ENCODE measurements around the gene HIGD1C. TPM values are rescaled to one million over a fixed set of nuclear protein-coding genes. Genes with fewer than 3 reads are reported as not detected.
"Not testable (repeated sequence)": the region's sequence is repeated elsewhere in the genome, so short reads cannot be mapped to it uniquely, and the experiment has no call there.

Gene HIGD1C
- total and polyA plus RNA-seq, 2 experiments from 2014 or later = not detected

DNA sequence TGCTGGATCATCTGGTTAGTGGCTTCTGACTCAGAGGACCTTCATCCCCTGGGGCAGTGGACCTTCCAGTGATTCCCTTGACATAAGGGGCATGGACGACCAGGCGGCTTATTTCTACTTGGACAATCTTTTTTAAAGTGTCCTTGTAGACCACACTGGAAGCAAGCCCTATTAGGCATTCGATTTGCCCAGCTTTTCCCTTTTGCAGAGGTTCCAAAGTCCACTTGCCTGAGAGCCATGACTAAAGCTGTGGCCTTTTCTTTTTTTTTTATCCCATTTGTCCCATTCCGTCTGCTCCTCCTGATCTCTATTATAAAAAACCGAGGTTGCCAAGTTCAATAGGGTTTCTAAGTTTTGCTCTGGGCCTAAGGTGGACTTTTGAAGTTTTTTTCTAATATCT, 43.9 kb upstream of the HIGD1C start:
- H2AFZ ChIP-seq; H3K27me3 Mint-ChIP-seq (ENCODE audit: insufficient read depth, low read depth, poor library complexity); H3K4me2 ChIP-seq; H3K27ac Mint-ChIP-seq; H3K4me1 ChIP-seq (ENCODE audit: insufficient read depth); H3K4me3 Mint-ChIP-seq; H3K79me2 ChIP-seq (replicated peaks; ENCODE audit: insufficient read depth); DNase-seq (ENCODE audit: low spot score); H3K27ac ChIP-seq (ENCODE audit: low read depth); H3K9me2 ChIP-seq (ENCODE audit: insufficient read depth); H4K20me1 ChIP-seq (replicated peaks; ENCODE audit: insufficient read depth); H3K27me3 ChIP-seq (ENCODE audit: insufficient read depth); H3K4me1 Mint-ChIP-seq; ATAC-seq; H3K4me3 ChIP-seq; H3K36me3 ChIP-seq (ENCODE audit: insufficient read depth); H3F3A ChIP-seq (replicated peaks; ENCODE audit: low read depth): not testable (repeated sequence)
- peaks cover 23% of the 10 kb centered on the region for H3K36me3 Mint-ChIP-seq (ENCODE audit: low read depth)
- peaks cover 32% of the 10 kb centered on the region for H3K9me3 Mint-ChIP-seq

DNA sequence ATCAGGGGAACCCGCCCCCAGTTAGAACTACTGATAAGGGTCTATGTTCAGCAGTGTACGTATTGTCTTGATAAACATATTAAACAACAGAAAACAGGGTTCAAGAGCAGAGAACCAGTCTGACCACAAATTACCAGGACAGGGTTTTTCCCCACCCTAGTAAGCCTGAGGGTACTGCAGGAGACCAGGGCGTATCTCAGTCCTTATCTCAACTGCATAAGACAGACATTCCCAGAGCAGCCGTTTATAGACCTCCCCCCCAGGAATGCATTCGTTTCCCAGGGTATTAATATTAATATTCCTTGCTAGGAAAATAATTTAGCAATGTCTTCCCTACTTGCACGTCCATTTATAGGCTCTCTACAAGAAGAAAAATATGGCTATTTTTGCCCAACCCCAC, 40.0 kb upstream of the HIGD1C start:
- H3F3A ChIP-seq (replicated peaks; ENCODE audit: low read depth); H3K27me3 ChIP-seq (ENCODE audit: insufficient read depth); DNase-seq (ENCODE audit: low spot score); H3K4me3 ChIP-seq; H3K27ac ChIP-seq (ENCODE audit: low read depth); H4K20me1 ChIP-seq (replicated peaks; ENCODE audit: insufficient read depth); H3K4me1 Mint-ChIP-seq; ATAC-seq; H3K79me2 ChIP-seq (replicated peaks; ENCODE audit: insufficient read depth); H3K4me1 ChIP-seq (ENCODE audit: insufficient read depth); H3K27ac Mint-ChIP-seq; H3K4me2 ChIP-seq; H2AFZ ChIP-seq; H3K9me2 ChIP-seq (ENCODE audit: insufficient read depth); H3K27me3 Mint-ChIP-seq (ENCODE audit: insufficient read depth, low read depth, poor library complexity); H3K4me3 Mint-ChIP-seq: not testable (repeated sequence)
- Mint-ChIP-seq H3K36me3 (ENCODE audit: low read depth) (peaks cover 56% of the 10 kb centered on the region), H3K9me3 (peaks cover 66% of the 10 kb centered on the region)
- H3K36me3 ChIP-seq (ENCODE audit: insufficient read depth) = peaks cover 12% of the 10 kb centered on the region; the same call in 1 of the 2 replicates

DNA sequence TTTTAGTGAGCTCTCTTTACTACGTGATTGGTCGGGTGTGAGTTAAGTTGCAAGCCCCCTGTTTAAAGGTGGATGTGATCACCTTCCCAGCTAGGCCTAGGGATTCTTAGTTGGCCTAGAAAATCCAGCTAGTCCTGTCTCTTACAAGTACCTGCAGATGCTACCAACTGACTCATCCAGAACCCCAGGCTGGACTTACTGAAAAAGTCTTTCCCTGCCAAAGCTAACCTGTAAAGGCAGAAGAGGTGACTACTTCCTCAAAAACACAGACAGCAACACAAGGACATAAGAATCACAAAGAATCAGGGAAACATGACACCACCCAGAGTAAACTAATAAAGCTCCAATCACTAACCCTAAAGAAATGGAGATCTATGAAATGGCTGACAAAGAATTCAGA, 39.1 kb upstream of the HIGD1C start:
- DNase-seq (ENCODE audit: low spot score) = no peak
- no peak overlapping the region for H3K27ac ChIP-seq (ENCODE audit: low read depth)
- H3K4me1 ChIP-seq (ENCODE audit: insufficient read depth) = peaks cover 9% of the 10 kb centered on the region; the same call in 1 of the 2 replicates
- TF ChIP-seq EZH2 (IDR thresholded peaks at IDR 0.05; ENCODE audit: low read depth, unreplicated experiment) (no peak), CREB1 (CRISPR knock-in tag; IDR thresholded peaks at IDR 0.05; ENCODE audit: low read depth) (no peak)
- TF ChIP-seq, protein P1, sequence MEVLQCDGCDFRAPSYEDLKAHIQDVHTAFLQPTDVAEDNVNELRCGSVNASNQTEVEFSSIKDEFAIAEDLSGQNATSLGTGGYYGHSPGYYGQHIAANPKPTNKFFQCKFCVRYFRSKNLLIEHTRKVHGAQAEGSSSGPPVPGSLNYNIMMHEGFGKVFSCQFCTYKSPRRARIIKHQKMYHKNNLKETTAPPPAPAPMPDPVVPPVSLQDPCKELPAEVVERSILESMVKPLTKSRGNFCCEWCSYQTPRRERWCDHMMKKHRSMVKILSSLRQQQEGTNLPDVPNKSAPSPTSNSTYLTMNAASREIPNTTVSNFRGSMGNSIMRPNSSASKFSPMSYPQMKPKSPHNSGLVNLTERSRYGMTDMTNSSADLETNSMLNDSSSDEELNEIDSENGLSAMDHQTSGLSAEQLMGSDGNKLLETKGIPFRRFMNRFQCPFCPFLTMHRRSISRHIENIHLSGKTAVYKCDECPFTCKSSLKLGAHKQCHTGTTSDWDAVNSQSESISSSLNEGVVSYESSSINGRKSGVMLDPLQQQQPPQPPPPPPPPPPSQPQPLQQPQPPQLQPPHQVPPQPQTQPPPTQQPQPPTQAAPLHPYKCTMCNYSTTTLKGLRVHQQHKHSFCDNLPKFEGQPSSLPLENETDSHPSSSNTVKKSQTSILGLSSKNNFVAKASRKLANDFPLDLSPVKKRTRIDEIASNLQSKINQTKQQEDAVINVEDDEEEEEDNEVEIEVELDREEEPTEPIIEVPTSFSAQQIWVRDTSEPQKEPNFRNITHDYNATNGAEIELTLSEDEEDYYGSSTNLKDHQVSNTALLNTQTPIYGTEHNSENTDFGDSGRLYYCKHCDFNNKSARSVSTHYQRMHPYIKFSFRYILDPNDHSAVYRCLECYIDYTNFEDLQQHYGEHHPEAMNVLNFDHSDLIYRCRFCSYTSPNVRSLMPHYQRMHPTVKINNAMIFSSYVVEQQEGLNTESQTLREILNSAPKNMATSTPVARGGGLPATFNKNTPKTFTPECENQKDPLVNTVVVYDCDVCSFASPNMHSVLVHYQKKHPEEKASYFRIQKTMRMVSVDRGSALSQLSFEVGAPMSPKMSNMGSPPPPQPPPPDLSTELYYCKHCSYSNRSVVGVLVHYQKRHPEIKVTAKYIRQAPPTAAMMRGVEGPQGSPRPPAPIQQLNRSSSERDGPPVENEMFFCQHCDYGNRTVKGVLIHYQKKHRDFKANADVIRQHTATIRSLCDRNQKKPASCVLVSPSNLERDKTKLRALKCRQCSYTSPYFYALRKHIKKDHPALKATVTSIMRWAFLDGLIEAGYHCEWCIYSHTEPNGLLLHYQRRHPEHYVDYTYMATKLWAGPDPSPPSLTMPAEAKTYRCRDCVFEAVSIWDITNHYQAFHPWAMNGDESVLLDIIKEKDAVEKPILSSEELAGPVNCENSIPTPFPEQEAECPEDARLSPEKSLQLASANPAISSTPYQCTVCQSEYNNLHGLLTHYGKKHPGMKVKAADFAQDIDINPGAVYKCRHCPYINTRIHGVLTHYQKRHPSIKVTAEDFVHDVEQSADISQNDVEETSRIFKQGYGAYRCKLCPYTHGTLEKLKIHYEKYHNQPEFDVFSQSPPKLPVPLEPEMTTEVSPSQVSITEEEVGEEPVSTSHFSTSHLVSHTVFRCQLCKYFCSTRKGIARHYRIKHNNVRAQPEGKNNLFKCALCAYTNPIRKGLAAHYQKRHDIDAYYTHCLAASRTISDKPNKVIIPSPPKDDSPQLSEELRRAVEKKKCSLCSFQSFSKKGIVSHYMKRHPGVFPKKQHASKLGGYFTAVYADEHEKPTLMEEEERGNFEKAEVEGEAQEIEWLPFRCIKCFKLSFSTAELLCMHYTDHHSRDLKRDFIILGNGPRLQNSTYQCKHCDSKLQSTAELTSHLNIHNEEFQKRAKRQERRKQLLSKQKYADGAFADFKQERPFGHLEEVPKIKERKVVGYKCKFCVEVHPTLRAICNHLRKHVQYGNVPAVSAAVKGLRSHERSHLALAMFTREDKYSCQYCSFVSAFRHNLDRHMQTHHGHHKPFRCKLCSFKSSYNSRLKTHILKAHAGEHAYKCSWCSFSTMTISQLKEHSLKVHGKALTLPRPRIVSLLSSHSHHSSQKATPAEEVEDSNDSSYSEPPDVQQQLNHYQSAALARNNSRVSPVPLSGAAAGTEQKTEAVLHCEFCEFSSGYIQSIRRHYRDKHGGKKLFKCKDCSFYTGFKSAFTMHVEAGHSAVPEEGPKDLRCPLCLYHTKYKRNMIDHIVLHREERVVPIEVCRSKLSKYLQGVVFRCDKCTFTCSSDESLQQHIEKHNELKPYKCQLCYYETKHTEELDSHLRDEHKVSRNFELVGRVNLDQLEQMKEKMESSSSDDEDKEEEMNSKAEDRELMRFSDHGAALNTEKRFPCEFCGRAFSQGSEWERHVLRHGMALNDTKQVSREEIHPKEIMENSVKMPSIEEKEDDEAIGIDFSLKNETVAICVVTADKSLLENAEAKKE (CRISPR knock-in tag; IDR thresholded peaks at IDR 0.05) = no peak
- H3K4me2 ChIP-seq = no peak overlapping the region
- no peak overlapping the region for H2AFZ ChIP-seq
- H3K79me2 ChIP-seq (replicated peaks; ENCODE audit: insufficient read depth) = no peaks in the 10 kb centered on the region
- no peak for ATAC-seq
- no peaks in the 10 kb centered on the region for H3K27me3 Mint-ChIP-seq (ENCODE audit: insufficient read depth, low read depth, poor library complexity)
- peaks cover 75% of the 10 kb centered on the region for H3K9me3 Mint-ChIP-seq
- no peaks in the 10 kb centered on the region for H4K20me1 ChIP-seq (replicated peaks; ENCODE audit: insufficient read depth)
- H3K36me3 ChIP-seq (ENCODE audit: insufficient read depth) = peaks cover 12% of the 10 kb centered on the region; the same call in 1 of the 2 replicates
- H3K27ac Mint-ChIP-seq = no peak overlapping the region
- no peaks in the 10 kb centered on the region for H3F3A ChIP-seq (replicated peaks; ENCODE audit: low read depth)
- peaks cover 2% of the 10 kb centered on the region; the same call in 2 of the 3 replicates for H3K4me1 Mint-ChIP-seq
- H3K27me3 ChIP-seq (ENCODE audit: insufficient read depth) = no peaks in the 10 kb centered on the region
- H3K4me3 ChIP-seq = no peak overlapping the region
- H3K9me2 ChIP-seq (ENCODE audit: insufficient read depth) = no peaks in the 10 kb centered on the region
- peaks cover 63% of the 10 kb centered on the region for H3K36me3 Mint-ChIP-seq (ENCODE audit: low read depth)
- H3K4me3 Mint-ChIP-seq = no peak overlapping the region
